ENCODE measurements around the gene LMO3.

GRCh38 chr12:16524378-16524777 is 81.6 kb downstream of the LMO3 start:
- TF ChIP-seq CHD1 (IDR thresholded peaks at IDR 0.05; ENCODE audit: low read depth, low read length) (no peak), SRF (IDR thresholded peaks at IDR 0.05; ENCODE audit: low read depth, low read length) (no peak), CTCF (IDR thresholded peaks at IDR 0.05; ENCODE audit: control extremely low read depth in 1 of 3, insufficient read depth in 1 of 3, low read depth in 1 of 3, low read length in 3 of 3) (no peak), POLR2A (IDR thresholded peaks at IDR 0.05; ENCODE audit: control extremely low read depth in 1 of 2, low read depth in 2 of 2, low read length in 2 of 2) (no peak)

Data from H1 (cell line).